C4-2B (cell line): ENCODE results near the gene WNT7B.

ENCODE experiments used
- ZFX ChIP-seq: fragments of 450-650 bp; IDR thresholded peaks from 2 replicates; pipeline ENCODE4 v1.6.1; 2017
- TF ChIP-seq, protein P1 (sequence below): fragments of 450-650 bp; conservative IDR thresholded peaks from 2 replicates; pipeline ENCODE4 v1.5.1; 2017; ENCODE audit warnings: mild to moderate bottlenecking

- TF ChIP-seq, protein P1, sequence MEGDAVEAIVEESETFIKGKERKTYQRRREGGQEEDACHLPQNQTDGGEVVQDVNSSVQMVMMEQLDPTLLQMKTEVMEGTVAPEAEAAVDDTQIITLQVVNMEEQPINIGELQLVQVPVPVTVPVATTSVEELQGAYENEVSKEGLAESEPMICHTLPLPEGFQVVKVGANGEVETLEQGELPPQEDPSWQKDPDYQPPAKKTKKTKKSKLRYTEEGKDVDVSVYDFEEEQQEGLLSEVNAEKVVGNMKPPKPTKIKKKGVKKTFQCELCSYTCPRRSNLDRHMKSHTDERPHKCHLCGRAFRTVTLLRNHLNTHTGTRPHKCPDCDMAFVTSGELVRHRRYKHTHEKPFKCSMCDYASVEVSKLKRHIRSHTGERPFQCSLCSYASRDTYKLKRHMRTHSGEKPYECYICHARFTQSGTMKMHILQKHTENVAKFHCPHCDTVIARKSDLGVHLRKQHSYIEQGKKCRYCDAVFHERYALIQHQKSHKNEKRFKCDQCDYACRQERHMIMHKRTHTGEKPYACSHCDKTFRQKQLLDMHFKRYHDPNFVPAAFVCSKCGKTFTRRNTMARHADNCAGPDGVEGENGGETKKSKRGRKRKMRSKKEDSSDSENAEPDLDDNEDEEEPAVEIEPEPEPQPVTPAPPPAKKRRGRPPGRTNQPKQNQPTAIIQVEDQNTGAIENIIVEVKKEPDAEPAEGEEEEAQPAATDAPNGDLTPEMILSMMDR: no peak
- no peak for TF ChIP-seq ZFX
Observed at GRCh38 chr22:45878051-45878781, 98.7 kb downstream of the WNT7B start.
